IMR-90 (cell line): ENCODE data around the gene HOXB2. TPM values are rescaled to one million over a fixed set of nuclear protein-coding genes. Genes with fewer than 3 reads are reported as not detected.

Experiments
- FOS ChIP-seq: fragments of 150-350 bp; IDR thresholded peaks from 2 replicates; pipeline ENCODE4 v1.6.1; 2016; ENCODE audit warnings: low read depth, low read length
- NFE2L2 ChIP-seq: fragments of 150-350 bp; IDR thresholded peaks from 2 replicates; pipeline ENCODE4 v1.6.1; 2016; ENCODE audit warnings: low read depth, mild to moderate bottlenecking, low read length
- POLR2A ChIP-seq: IDR thresholded peaks from 2 replicates; pipeline ENCODE4 v1.6.1; 2012; ENCODE audit warnings: mild to moderate bottlenecking, low read depth, low read length
- RFX5 ChIP-seq: IDR thresholded peaks from 2 replicates; pipeline ENCODE4 v1.8.0; 2012; ENCODE audit warnings: low read depth, mild to moderate bottlenecking, low read length, moderate library complexity
- polyA plus RNA-seq, 3 experiments: library from polyadenylated mRNA; depleted of rRNA; stranded (reverse); fragments of >200 nt; gene quantifications; 2 replicates each; pipeline ENCODE4 v1.2.3, GENCODE V29; 2012; ENCODE audit warnings: low replicate concordance in 1 of 3
- total RNA-seq: library from RNA; depleted of rRNA; stranded (reverse); fragments of >200 nt; gene quantifications from 2 replicates; pipeline ENCODE4 v1.2.3, GENCODE V29; 2012

Gene HOXB2
- total and polyA plus RNA-seq, 2 of the 4 experiments (the other 2 are of a cell fraction): 2.7 to 29.9 TPM

DNA sequence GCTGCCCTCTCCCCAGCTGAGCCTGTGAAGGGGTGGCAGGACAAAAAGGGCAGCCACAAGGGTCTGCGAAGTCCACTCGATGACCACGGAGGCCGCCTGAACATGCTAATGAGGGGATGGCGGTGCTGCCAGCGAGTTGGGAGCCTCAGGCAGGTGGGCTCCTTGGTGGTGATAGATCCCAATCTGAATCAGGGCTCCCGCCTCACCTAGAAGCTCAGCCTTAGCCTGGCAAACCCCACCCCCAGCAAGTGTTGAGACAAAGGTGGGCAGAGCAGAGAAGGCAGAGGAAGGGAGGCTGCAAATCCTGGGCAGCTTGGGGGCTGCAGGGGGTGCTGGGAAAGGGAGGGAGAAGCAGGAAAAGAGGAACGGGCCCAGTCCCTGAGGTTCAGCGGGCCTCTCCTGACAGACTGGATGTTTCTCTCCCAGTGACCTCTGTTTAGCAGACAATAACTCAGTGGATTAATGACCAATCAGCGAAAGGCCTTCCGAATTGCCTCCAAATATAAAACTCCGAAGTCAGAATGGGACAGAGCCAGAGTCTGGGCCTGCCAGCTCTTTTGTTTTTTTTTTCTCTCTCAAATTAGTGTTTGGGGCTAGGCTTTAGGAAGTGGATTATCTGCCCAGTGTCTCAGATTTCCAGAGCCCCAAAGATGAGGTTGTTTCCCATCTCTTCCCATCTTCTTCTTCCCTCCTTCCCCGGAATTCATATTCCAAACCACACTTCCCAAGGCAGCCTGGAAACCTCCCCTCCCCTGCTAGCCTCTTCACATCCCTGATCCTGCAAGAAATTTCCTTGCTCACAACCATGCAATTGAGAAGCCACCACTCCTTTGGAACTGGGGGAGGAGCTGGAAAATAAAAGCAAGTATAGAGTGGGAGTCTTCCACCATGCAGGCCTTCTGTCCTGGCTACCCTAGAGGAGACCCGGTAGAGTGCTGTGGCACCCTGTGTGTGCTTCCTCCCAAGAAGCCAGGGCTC, 15.2 kb upstream of the HOXB2 start (continued):
- TF ChIP-seq FOS: no peak
- TF ChIP-seq RFX5: no peak
- no peak for TF ChIP-seq POLR2A
- no peak for TF ChIP-seq NFE2L2
